Adrenal gland (tissue), 12 donors: Measurements from ENCODE around the gene SP140L. TPM values are rescaled to one million over a fixed set of nuclear protein-coding genes. Genes with fewer than 3 reads are reported as not detected.

Source experiments
- DNase-seq, 7 donors: peaks; one replicate each; pipeline ENCODE4 v3.0.0-alpha.2; 2019 to 2020
- H3K27ac ChIP-seq, 5 donors: fragments of 200-600 bp; sonication (generic) in 4 of 5; 1 replicate in 3 of 5; 2 replicates in 2 of 5; pipeline versions ENCODE4 v1.5.1 to v1.8.0; 2016 to 2020; ENCODE audit warnings: mild to moderate bottlenecking in 1 of 5
- H3K27me3 ChIP-seq: fragments of 200-600 bp; 2 replicates; pipeline ENCODE4 v1.8.0; 2021
- H3K36me3 ChIP-seq, 2 donors: fragments of 200-600 bp; replicated peaks in 1 of 2; 1 replicate in 1 of 2; 2 replicates in 1 of 2; pipeline versions ENCODE4 v1.5.1 to v1.8.0; 2018 to 2022
- H3K4me1 ChIP-seq, 2 donors: fragments of 200-600 bp; replicated peaks in 1 of 2; 1 replicate in 1 of 2; 2 replicates in 1 of 2; pipeline versions ENCODE4 v1.5.1 to v1.8.0; 2018 to 2021
- H3K4me3 ChIP-seq, 4 donors: fragments of 200-600 bp; sonication (generic) in 3 of 4; one replicate each; pipeline ENCODE4 v1.5.1; 2016 to 2018
- H3K9me3 ChIP-seq, 3 donors: fragments of 200-600 bp; sonication (generic) in 1 of 3; replicated peaks in 1 of 3; 1 replicate in 2 of 3; 2 replicates in 1 of 3; pipeline versions ENCODE4 v1.5.1 to v1.8.0; 2016 to 2021
- POLR2A ChIP-seq, 2 donors: fragments of 450-650 bp; IDR thresholded peaks; one replicate each; pipeline ENCODE4 v1.6.1; 2017; ENCODE audit warnings: antibody characterized with exemption in 2 of 2, mild to moderate bottlenecking in 2 of 2, moderate library complexity in 1 of 2
- WGBS, 4 donors: extraction: QIAGEN DNeasy Blood & Tissue Kit in 2 of 4; methylation state at CpG; one replicate each; pipeline versions ENCODE4 v1.1.5 to v1.1.7; 2013 to 2017; 5-methylcytosine and 5-hydroxymethylcytosine counted together
- intact Hi-C, 2 donors: fragments of 100-400 bp; cut with DNase I; formaldehyde crosslinking; loops; one replicate each; pipeline versions ENCODE4 v1.14.1 to v1.15.0; 2022 to 2023
- polyA plus RNA-seq, 3 donors: library from polyadenylated mRNA; stranded (reverse); fragments of 200-250 nt in 2 of 3; fragments of 350-450 nt in 1 of 3; fragmentation: Illumina TruSeq in 1 of 3; extraction: RNeasy Lipid Tissue Mini Kit (QIAGEN cat#74804) in 1 of 3; gene quantifications; one replicate each; pipeline ENCODE4 v1.2.3, GENCODE V29; 2013 to 2014
- total RNA-seq, 9 donors: library from RNA; depleted of rRNA in 4 of 9; stranded (reverse); fragments of >200 nt in 4 of 9; fragments of 120-200 nt in 1 of 9; fragmentation: NEBNext Ultra II Directional in 1 of 9; extraction: Animal tissue kit (Norgen Biotek cat#: 25700) in 1 of 9; gene quantifications; one replicate each; pipeline versions ENCODE4 v1.1.0 to v1.2.4, GENCODE V29; 2013 to 2023
- TF ChIP-seq, protein P1 (sequence below), 6 experiments: fragments of 450-650 bp in 4 of 6; fragments of 200-600 bp in 2 of 6; sonication (generic) in 1 of 6; IDR thresholded peaks; 1 replicate in 5 of 6; 2 replicates in 1 of 6; pipeline versions ENCODE4 v1.5.1 to v1.8.0; 2016 to 2021; ENCODE audit warnings: antibody characterized with exemption in 6 of 6, mild to moderate bottlenecking in 2 of 6, moderate library complexity in 1 of 6
- donor health status: healthy with polysubstance abuse.
- donor health status: Bipolar disorder and iron deficiency.
- donor health status: DM: yes; HTN: yes; CAD: no.
- donor health status: DM: no; HTN: no; CAD: no.
- donor health status: DM: no; HTN: no; CAD: no.
- donor health status: DM: yes; HTN: yes; CAD: no.

SP140L gene
- total and polyA plus RNA-seq, 12 donors = 6.5 to 30.8 (median 21.3) TPM

DNA sequence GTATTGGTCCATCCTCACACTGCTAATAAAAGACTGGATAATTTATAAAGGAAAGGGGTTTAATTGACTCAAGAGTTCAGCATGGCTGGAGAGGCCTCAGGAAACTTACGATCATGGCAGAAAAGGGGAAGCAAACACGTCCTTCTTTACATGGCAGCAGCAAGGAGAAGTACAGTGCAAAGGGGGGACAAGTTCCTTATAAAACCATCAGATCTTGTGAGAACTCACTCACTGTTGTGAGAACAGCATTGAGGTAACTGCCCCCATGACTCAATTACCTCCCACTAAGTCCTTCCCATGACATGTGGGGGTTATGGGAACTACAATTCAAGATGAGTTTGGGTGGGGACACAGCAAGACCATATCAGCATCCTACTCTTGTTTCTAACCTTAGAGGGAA lies 126.0 kb downstream of the SP140L start:
- H3K36me3 ChIP-seq = peaks cover 0 to 18% of the 10 kb centered on the region in 2 donors
- no peak overlapping the region for H3K27ac ChIP-seq
- WGBS, 4 donors = 74 to 100% (median 84%) methylated on average over 2 of the region's 2 CpGs
- no peaks in the 10 kb centered on the region for H3K9me3 ChIP-seq
- no peak for DNase-seq
- no peak for TF ChIP-seq POLR2A (IDR thresholded peaks at IDR 0.05)
- TF ChIP-seq, protein P1, sequence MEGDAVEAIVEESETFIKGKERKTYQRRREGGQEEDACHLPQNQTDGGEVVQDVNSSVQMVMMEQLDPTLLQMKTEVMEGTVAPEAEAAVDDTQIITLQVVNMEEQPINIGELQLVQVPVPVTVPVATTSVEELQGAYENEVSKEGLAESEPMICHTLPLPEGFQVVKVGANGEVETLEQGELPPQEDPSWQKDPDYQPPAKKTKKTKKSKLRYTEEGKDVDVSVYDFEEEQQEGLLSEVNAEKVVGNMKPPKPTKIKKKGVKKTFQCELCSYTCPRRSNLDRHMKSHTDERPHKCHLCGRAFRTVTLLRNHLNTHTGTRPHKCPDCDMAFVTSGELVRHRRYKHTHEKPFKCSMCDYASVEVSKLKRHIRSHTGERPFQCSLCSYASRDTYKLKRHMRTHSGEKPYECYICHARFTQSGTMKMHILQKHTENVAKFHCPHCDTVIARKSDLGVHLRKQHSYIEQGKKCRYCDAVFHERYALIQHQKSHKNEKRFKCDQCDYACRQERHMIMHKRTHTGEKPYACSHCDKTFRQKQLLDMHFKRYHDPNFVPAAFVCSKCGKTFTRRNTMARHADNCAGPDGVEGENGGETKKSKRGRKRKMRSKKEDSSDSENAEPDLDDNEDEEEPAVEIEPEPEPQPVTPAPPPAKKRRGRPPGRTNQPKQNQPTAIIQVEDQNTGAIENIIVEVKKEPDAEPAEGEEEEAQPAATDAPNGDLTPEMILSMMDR (IDR thresholded peaks at IDR 0.05) = no peak
- intact Hi-C loops = no loop called here
- H3K4me1 ChIP-seq = peaks cover 0 to 10% of the 10 kb centered on the region in 2 donors
- H3K27me3 ChIP-seq = no peaks in the 10 kb centered on the region
- H3K4me3 ChIP-seq = no peak overlapping the region

Other genes with a start within 250 kb of the SP140L start
- 10 to 100 TPM; 14.1 to 37.9 (median 16.9) TPM for gene SP110, start 107.2 kb upstream of the SP140L start, total RNA-seq
- gene SP110, start 107.2 kb upstream of the SP140L start, polyA plus RNA-seq = 10 to 100 TPM in 2 of 3 donors, 1 to 10 TPM in 1; 7.8 to 24.2 (median 16.2) TPM
- gene SP140, start 101.5 kb upstream of the SP140L start, total RNA-seq = 1 to 10 TPM in 6 of 9 donors, under 1 TPM in 3; 0.06 to 2.8 (median 1.6) TPM
- gene SP140, start 101.5 kb upstream of the SP140L start, polyA plus RNA-seq = 1 to 10 TPM in 2 of 3 donors, under 1 TPM in 1; 0.84 to 2.3 (median 1.9) TPM
- 100 to 1,000 TPM in 6 of 9 donors, 10 to 100 TPM in 3; 59.2 to 147 (median 109) TPM for gene SP100, start 89.0 kb downstream of the SP140L start, total RNA-seq
- gene SP100, start 89.0 kb downstream of the SP140L start, polyA plus RNA-seq = 10 to 100 TPM; 77.6 to 92.5 (median 82.0) TPM